Activated T-cell treated with anti-CD3 and anti-CD28 coated beads, Interleukin-2, amount 50 U/mL, for 1 hour (primary cell): Measurements from ENCODE around the gene CARHSP1.
"Not testable (repeated sequence)": the region's sequence is repeated elsewhere in the genome, so short reads cannot be mapped to it uniquely, and the experiment has no call there.

ENCODE experiments used
- DNase-seq: peaks from one replicate; pipeline ENCODE4 v3.0.0-alpha.2; 2020

Gene CARHSP1

GRCh38 chr16:8868416-8869211 lies at the start of gene CARHSP1:
TSS of gene CARHSP1 (minus strand) at chr16:8869006. CDS start at chr16:8859328, 9,678 bp downstream.
- DNase-seq = peak; percentile 87

DNA sequence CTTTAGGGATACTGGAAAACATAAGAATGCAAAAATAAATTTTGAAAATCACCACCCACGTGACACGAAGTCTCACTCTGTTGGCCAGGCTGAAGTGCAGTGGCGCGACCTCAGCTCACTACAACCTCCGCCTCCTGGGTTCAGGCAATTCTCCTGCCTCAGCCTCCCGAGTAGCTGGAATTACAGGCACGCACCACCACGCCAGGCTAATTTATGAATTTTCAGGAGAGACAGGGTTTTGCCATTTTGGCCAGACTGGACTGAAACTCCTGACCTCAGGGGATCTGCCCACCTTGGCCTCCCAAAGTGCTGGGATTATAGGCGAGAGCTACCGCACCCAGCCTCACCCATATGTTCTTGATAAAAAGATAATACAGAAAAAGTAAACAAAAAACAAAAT lies 48.5 kb upstream of the CARHSP1 start:
- not testable (repeated sequence) for DNase-seq

DNA sequence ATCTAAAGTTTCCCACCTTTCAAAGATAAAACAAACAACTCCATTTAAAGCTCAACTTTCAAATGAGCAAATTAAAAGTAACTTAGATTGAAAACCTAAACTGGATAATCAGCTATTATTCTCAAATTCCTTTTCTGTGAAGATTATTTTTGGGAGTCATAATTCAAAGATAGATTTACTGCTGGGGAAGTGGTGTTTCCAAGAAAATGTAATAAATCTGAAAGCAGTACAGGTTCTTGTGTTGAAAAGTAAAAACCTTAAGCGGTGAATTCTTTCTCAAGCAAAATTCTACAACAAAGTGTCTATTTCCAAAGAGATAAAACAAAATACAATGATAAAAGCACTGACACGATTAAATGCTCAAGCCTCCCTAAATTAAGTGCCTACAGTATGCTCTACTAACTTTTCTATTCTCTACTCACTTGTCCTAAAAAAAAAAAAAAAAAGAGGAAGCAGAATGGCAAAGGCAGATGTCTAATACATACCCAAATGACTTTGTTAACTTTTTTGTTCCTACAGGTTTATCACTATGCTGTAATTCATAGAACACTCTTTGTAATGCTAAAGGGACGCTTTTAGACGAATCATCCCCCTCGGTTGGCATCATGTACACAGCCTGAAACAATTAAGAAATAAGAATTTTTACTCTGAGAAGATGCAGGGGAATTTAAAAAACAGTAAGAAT lies 47.9 kb upstream of the CARHSP1 start:
- no peak for DNase-seq

- DNase-seq = no peak
Measured at GRCh38 chr16:8915722-8916301, 47.0 kb upstream of the CARHSP1 start.

DNA sequence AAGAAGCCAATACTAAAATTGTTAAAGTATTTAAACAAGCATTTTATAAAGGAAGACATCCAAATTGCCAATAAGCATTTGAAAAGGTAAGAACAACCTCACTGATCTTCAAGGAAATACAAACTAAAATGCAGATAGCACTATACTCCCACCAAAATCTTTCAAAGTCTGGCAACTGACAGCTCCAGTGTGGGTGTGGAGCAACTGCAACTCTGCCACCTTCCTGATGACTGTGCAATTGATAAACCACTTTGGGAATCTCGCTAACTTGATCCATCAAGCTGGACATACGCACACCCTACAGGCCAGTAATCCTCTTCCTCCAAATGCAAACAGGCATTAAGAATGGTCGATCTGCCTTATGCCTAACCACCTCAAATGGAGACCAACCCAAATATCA lies 45.3 kb upstream of the CARHSP1 start:
- no peak for DNase-seq

- no peak for DNase-seq
Measured at GRCh38 chr16:8912793-8913192, 44.0 kb upstream of the CARHSP1 start.

GRCh38 chr16:8910811-8911210 lies 42.0 kb upstream of the CARHSP1 start:
- DNase-seq = no peak

DNA sequence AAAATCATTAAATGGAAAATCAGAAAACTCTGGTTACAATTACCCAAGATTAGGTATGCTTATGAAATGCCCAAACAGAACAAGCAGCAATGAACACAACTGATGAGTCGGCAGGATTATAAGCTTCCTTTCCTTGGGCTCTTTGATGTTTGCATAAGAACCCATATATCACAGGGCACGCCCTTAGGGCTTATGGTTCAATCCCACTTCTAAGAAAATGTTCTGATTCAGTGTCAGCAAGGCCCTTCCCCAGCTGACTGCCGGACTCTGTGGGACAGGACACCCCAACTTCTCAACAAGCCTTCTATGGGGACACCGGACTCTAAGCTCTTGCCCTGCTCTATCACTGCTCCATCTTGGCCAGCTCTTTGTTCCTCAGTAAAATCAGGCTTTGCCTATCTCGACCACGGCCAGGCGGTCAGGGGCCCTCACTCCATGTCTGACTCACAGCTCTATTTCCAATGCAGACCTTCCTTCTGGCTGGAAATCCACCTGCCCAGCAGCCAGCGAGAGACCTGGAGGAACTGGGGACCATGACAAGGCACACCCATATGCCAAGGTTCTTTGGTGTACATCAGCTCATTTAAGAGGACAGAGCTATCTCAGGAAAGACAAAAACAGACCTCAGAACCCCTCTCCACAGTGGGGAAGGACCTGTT lies 40.1 kb upstream of the CARHSP1 start:
- no peak for DNase-seq

- no peak for DNase-seq
Measured at GRCh38 chr16:8907096-8907495, 38.3 kb upstream of the CARHSP1 start.

DNA sequence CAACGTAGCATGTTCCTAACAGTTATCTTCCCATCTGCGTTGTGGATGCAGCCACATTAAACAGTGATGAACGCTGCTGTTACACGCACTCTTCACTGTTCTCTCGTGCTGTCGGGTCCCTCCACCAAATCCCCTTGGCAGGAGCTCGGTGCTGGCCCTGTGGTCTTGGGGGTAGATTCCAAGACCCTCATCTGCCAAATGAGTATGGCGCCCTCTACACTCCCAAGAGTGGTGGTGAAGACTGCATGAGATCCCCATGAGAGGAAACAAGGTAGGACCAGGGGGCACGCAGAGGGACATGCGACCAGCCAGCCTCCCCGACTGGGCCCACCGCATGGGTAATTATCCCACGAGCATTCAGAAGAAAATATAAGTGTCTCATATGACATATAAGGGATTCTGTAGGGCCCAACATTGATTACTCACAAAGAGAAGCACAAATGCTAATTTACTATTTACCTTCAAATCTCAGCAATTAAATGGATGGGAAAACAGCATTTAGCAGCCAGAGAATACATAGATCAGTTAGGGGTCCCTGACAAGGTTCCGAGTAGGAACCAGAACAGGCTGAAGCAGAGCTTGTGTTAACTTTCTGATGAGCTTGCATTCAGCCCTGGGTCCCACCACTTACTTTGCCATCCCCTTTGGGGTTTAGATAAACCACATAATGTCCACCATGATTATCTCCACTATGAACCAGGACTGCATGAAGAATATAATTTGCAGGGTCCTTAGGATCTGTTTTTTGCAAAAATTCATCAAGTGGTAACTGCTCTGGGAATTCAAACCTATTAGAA lies 37.2 kb upstream of the CARHSP1 start:
- no peak for DNase-seq

DNA sequence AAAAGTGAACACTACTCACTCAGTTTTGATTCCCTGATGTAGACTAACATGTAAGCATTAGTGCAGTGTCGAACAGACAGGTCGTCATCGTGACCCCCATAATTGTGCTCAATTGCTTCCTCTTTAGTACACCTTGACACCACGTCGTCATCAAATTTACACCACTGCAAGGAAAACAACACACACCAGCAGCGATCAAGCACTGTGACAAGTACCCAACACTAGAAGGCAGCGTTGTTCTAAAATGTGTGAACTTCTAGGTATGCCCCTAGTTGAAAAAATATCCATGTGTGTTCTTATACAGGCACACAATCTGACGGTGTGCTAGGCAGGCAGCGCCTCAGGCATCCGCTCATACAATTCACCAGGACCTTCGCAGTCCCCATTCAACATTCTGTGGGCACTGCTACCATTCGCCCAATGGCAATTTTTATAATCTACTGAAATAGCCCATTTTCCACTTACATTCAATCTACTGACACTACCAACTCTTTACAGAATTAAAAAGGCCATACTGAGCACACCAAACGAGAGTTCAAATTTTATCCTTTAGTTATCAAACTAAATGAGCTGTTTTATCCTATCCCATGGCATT lies 36.5 kb upstream of the CARHSP1 start:
- no peak for DNase-seq

DNA sequence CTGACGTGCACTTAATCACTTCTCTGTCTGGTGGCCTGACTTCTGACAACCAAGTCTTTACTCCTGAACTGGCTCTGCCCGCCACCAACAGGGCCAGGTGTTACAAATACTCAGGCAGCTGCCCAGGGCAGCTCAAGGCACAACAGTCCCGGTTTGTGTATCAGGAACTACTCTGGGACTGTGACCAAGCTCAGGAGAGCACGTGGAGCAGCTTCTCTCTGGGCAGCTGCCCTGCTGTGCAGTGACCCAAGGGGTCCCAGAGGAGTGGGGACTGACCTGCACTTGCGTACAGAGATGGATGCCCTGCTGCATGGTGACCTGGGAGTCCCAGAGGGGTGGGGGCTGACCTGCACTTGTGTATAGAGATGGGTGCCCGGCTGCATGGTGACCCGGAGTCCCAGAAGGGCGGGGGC lies 35.2 kb upstream of the CARHSP1 start:
- DNase-seq = no peak

DNA sequence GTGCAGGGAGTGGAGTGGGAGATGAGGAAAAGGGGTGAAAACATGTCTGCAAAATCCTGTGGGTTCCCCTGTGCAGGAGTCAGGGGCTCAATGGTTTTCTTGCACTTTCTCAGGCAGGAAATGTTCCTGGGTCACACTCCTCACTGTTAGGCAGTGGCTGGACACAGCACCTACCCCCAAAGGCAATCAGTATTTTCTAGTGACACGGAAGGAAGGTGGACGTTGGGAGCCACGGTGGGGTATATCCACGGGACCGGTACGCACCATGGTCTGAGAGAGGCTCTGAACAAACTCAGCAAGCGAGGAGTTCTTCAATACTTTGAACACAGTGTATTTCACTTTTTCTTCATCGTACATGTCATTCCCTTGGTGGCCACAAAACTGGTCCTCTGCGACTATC lies 34.2 kb upstream of the CARHSP1 start:
- DNase-seq = no peak

- peak; percentile 7 for DNase-seq
Measured at GRCh38 chr16:8901320-8901861, 32.6 kb upstream of the CARHSP1 start.

GRCh38 chr16:8900343-8900742 lies 31.5 kb upstream of the CARHSP1 start:
- DNase-seq = no peak

GRCh38 chr16:8899709-8900317 lies 31.0 kb upstream of the CARHSP1 start:
- DNase-seq = peak; percentile 15

- DNase-seq = peak; percentile 3
Measured at GRCh38 chr16:8898660-8899318, 30.0 kb upstream of the CARHSP1 start.

DNA sequence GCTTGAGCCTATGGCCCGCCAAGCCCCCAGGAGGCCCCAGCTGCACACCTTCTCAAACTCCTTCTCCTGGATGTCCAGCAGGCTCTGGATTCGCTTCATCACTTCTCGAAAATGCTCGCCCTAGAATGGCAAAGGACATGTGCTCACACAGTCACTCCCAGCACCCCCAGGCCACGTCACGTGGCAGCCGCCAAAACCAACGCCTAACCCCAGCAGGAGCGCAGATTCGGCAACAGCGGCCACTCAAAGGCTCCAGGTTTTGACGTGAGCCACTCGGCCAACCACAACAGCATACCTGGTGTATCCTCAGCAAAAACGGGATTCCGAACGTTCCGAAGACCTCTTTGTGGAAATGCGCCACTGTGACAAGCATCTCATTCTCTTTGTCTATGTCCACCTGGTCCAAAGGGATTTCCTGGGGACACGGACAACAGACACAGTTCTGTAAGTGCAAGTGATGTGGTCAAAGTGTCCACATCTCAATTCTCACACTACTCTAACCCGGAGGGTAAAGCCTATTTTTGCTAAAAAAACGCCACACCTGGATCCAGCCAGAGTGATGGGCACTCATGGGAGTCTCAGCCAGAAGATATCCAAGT lies 26.0 kb upstream of the CARHSP1 start:
- no peak for DNase-seq

DNA sequence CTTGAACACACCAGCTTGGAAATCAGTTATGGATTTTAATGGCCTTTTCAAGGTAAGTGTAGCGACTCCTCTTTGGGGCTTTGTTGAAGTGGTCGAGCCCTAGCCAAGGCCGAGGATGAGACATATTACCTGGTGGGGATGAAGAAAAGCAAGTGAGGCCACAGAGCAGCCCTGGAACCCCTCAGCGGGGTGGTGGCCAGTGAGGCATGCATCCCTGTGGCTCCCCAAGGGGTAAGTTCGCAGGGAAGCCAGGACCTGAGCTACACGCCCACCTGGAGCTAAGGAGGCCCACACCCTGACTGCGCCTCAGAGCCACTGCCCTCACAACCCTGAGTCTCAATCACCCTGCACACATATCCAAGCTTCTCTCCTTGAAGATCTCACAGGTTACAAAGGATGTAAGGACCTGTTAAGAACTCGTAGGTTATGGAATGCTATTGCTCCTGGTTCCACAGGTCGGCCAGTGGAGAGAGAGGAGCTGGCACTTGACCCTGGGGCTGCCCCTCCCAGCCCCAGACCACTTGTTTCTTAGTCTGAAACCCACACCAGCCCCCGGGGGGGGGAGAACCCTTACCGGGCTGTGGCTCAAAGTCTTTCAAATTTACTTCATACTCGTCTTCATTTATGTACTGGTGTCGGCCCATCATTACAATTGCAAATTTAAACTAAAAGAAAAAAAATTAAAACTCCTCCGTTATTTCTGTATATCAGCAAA lies 25.3 kb upstream of the CARHSP1 start:
- DNase-seq = no peak

DNA sequence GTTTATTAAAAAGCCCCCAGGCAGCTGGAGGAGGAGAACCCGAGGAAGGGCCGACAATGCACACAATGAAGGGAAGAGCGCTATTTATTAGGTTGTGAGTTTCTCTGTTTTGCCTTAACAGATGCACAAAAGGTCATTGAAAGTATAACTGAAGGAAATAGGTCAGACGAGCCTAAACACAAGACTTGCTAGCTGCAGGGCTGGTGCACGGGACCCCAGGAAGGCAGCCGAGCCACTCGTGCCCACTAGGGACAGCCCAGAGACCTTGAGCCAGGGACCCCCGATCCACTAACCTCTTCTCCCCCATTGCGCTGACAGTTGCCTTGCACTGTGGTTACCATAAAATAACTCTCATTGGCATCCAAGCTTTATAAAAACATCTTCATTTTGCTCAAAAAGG lies 24.6 kb upstream of the CARHSP1 start:
- no peak for DNase-seq
